ENCODE measurements around the gene OR6C70. TPM values are rescaled to one million over a fixed set of nuclear protein-coding genes. Genes with fewer than 3 reads are reported as not detected.
"Not testable (repeated sequence)": the region's sequence is repeated elsewhere in the genome, so short reads cannot be mapped to it uniquely, and the experiment has no call there.

The OR6C70 gene
- total RNA-seq, 2 experiments from 2014 or later = not detected

GRCh38 chr12:55495490-55495889 lies 25.6 kb upstream of the OR6C70 start:
- BruUV-seq (replicated peaks) = no TSS peak
- H2AFZ ChIP-seq (ENCODE audit: low read length) = no peak overlapping the region
- no peak for TF ChIP-seq EZH2phosphoT487 (IDR thresholded peaks at IDR 0.05; ENCODE audit: borderline replicate concordance, low read depth, low read length)
- no peak for TF ChIP-seq CTCF (conservative IDR thresholded peaks at IDR 0.05; ENCODE audit: low read length)
- ChIA-PET CTCF (ENCODE audit: unreplicated experiment) (no interaction called here), POLR2A (no interaction called here)
- no peaks in the 10 kb centered on the region for H3K79me2 ChIP-seq (ENCODE audit: insufficient read depth, low read depth, low read length)
- no peak for DNase-seq (ENCODE audit: low spot score)
- H3K9me3 ChIP-seq (ENCODE audit: low read length) = no peaks in the 10 kb centered on the region
- no peaks in the 10 kb centered on the region for H3K4me1 ChIP-seq (ENCODE audit: insufficient read depth, low read length, poor library complexity, severe bottlenecking)
- no peaks in the 10 kb centered on the region for H3K36me3 ChIP-seq (ENCODE audit: insufficient read depth, low read length)
- intact Hi-C loops (cut with micrococcal nuclease; ENCODE audit: unreplicated experiment) = no loop called here
- H3K9me2 ChIP-seq (ENCODE audit: insufficient read depth, low read length) = no peaks in the 10 kb centered on the region
- no peaks in the 10 kb centered on the region for H4K20me1 ChIP-seq (ENCODE audit: insufficient read depth, low read length)
- H3K4me3 ChIP-seq (ENCODE audit: low read depth, low read length, poor library complexity, severe bottlenecking) = no peak overlapping the region
- H3K4me2 ChIP-seq (ENCODE audit: low read length) = no peak overlapping the region
- no peak overlapping the region for H3K27ac ChIP-seq (ENCODE audit: low read depth, low read length, poor library complexity, severe bottlenecking)

GRCh38 chr12:55492078-55492477 lies 22.1 kb upstream of the OR6C70 start, which contains the start of gene OR6C68:
Gene OR6C68 (plus strand): TSS chr12:55492378. CDS start chr12:55492378, 0 bp downstream.
- intact Hi-C loops (cut with micrococcal nuclease; ENCODE audit: unreplicated experiment) = no loop called here
- CTCF ChIA-PET (ENCODE audit: unreplicated experiment) = no interaction called here

GRCh38 chr12:55484284-55484683 lies 14.3 kb upstream of the OR6C70 start:
- H3K36me3 ChIP-seq (ENCODE audit: insufficient read depth, low read length); CTCF ChIA-PET (ENCODE audit: unreplicated experiment); intact Hi-C loops (cut with micrococcal nuclease; ENCODE audit: unreplicated experiment); H3K4me3 ChIP-seq (ENCODE audit: low read depth, low read length, poor library complexity, severe bottlenecking); H4K20me1 ChIP-seq (ENCODE audit: insufficient read depth, low read length); POLR2A ChIA-PET; H3K9me3 ChIP-seq (ENCODE audit: low read length); DNase-seq (ENCODE audit: low spot score); H3K79me2 ChIP-seq (ENCODE audit: insufficient read depth, low read depth, low read length); H3K4me1 ChIP-seq (ENCODE audit: insufficient read depth, low read length, poor library complexity, severe bottlenecking); H3K4me2 ChIP-seq (ENCODE audit: low read length); H3K9me2 ChIP-seq (ENCODE audit: insufficient read depth, low read length); H2AFZ ChIP-seq (ENCODE audit: low read length); H3K27ac ChIP-seq (ENCODE audit: low read depth, low read length, poor library complexity, severe bottlenecking); BruUV-seq (replicated peaks): not testable (repeated sequence)

More at GRCh38 chr12:55492078-55492477, 22.1 kb upstream of the OR6C70 start, which contains the start of gene OR6C68:
- Histone ChIP-seq H3K36me3 (ENCODE audit: insufficient read depth, low read length) (no peaks in the 10 kb centered on the region), H3K9me3 (ENCODE audit: low read length) (no peaks in the 10 kb centered on the region), H4K20me1 (ENCODE audit: insufficient read depth, low read length) (no peaks in the 10 kb centered on the region), H3K4me3 (ENCODE audit: low read depth, low read length, poor library complexity, severe bottlenecking) (no peak within 1 kb of the TSS), H3K9me2 (ENCODE audit: insufficient read depth, low read length) (no peaks in the 10 kb centered on the region), H3K27ac (ENCODE audit: low read depth, low read length, poor library complexity, severe bottlenecking) (no peak within 1 kb of the TSS), H3K4me2 (ENCODE audit: low read length) (no peak within 1 kb of the TSS), H2AFZ (ENCODE audit: low read length) (no peak within 1 kb of the TSS), H3K4me1 (ENCODE audit: insufficient read depth, low read length, poor library complexity, severe bottlenecking) (no peaks in the 10 kb centered on the region), H3K79me2 (ENCODE audit: insufficient read depth, low read depth, low read length) (no peaks in the 10 kb centered on the region)
- no TSS peak for BruUV-seq (replicated peaks)
- TF ChIP-seq CTCF (conservative IDR thresholded peaks at IDR 0.05; ENCODE audit: low read length) = no peak
- no peak for TF ChIP-seq EZH2phosphoT487 (IDR thresholded peaks at IDR 0.05; ENCODE audit: borderline replicate concordance, low read depth, low read length)
- DNase-seq (ENCODE audit: low spot score) = no peak
- POLR2A ChIA-PET = no interaction called here

GRCh38 chr12:55479136-55479535 lies 9.2 kb upstream of the OR6C70 start:
- H3K27ac ChIP-seq (ENCODE audit: low read depth, low read length, poor library complexity, severe bottlenecking); H3K79me2 ChIP-seq (ENCODE audit: insufficient read depth, low read depth, low read length); H3K4me2 ChIP-seq (ENCODE audit: low read length); intact Hi-C loops (cut with micrococcal nuclease; ENCODE audit: unreplicated experiment); BruUV-seq (replicated peaks); H4K20me1 ChIP-seq (ENCODE audit: insufficient read depth, low read length); DNase-seq (ENCODE audit: low spot score); H3K36me3 ChIP-seq (ENCODE audit: insufficient read depth, low read length); H3K9me3 ChIP-seq (ENCODE audit: low read length); POLR2A ChIA-PET; H2AFZ ChIP-seq (ENCODE audit: low read length); H3K4me3 ChIP-seq (ENCODE audit: low read depth, low read length, poor library complexity, severe bottlenecking); H3K4me1 ChIP-seq (ENCODE audit: insufficient read depth, low read length, poor library complexity, severe bottlenecking); H3K9me2 ChIP-seq (ENCODE audit: insufficient read depth, low read length); CTCF ChIA-PET (ENCODE audit: unreplicated experiment): not testable (repeated sequence)
